HG03060 (cell line): Measurements from ENCODE around the gene DNAJC16.
A peak's percentile ranks its signal among the peaks of the same experiment; 100 is the strongest.
"Not testable (repeated sequence)": the region's sequence is repeated elsewhere in the genome, so short reads cannot be mapped to it uniquely, and the experiment has no call there.

ENCODE experiments used
- ATAC-seq: cut with Tn5 transposase; IDR thresholded peaks from one replicate; pipeline ENCODE4 v1.9.1; 2021; ENCODE audit warnings: low read depth, moderate number of reproducible peaks; ENCODE audit not compliant: unreplicated experiment

DNAJC16 gene

GRCh38 chr1:15526490-15527339 is at the start of gene DNAJC16:
TSS of gene DNAJC16 (plus strand) at chr1:15526848. CDS start at chr1:15529106, 2,258 bp downstream.
- ATAC-seq: peak; percentile 71

GRCh38 chr1:15476927-15477326 is 49.7 kb upstream of the DNAJC16 start:
- no peak for ATAC-seq

- ATAC-seq: no peak
Observed at GRCh38 chr1:15477646-15478212, 48.9 kb upstream of the DNAJC16 start.

DNA sequence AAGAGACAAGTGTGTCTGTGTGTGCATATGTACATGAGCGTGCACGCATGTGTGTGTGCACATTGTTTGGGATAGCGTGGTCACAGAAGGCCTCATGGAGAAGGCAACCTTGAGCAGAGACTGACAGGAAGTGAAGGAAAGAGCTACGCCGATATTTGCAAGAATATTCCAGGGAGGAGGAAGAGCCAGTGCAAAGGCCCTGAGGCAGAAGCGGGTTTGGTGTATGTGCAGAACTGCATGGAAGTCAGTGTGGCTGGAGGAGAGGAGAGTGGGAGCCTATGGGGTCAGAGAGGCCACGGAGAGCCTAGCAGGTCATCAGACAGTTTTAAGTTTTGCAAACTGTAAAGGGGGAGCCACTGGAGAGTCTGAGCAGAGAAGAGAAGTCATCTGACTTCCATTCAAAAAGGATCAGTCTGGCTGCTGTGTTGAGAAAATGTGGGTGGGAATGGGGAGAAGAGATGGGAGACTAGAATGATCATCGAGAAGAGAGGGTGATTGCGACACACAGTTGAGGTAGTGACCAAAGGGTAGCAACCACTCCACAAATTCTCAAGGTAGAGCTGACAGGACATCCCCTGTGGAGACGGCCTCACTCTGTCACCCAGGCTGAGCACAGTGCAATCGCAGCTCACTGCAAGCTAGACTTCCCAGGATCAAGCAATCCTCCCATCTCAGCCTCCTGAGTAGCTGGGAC is 46.8 kb upstream of the DNAJC16 start:
- no peak for ATAC-seq

GRCh38 chr1:15482455-15482854 is 44.2 kb upstream of the DNAJC16 start:
- not testable (repeated sequence) for ATAC-seq

- not testable (repeated sequence) for ATAC-seq
Observed at GRCh38 chr1:15482983-15483543, 43.6 kb upstream of the DNAJC16 start.

DNA sequence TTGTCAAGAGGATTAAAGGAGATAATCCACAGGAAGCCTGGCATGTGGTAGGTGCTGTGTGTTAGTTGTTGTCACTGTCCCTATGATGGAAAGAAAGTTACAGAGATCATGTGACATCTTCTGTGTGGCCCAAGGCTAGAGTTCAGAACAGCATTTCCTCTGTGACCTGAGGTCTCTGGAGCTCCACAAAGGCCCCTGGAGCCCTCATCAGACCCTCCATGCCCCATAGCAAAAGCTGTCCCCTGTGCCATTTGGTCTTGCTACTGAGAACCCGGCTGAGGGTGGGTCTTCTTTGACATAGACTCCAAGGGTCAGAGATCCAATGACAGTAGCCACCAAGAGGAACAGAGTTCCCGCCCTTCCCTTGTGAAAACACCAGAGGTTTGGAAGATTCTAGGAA is 42.7 kb upstream of the DNAJC16 start:
- no peak for ATAC-seq

DNA sequence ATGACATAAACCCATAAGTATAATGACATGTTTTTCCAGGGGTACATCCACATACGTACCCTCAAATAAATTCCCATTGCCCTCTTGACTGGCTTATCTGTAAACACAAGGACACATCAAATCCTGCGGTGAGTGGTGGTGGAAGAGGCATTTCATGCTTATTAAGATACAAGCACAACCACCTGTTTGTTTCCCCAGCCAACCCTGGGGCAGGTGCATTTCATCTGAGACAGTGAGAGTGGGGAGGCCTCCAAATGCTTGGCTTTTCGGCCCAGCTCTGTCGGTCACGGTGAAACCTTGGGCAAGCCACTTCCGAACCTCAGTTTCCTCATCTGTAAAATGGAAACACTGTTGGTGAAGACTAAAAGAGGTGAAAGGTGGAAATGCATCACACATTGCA is 42.2 kb upstream of the DNAJC16 start:
- not testable (repeated sequence) for ATAC-seq

DNA sequence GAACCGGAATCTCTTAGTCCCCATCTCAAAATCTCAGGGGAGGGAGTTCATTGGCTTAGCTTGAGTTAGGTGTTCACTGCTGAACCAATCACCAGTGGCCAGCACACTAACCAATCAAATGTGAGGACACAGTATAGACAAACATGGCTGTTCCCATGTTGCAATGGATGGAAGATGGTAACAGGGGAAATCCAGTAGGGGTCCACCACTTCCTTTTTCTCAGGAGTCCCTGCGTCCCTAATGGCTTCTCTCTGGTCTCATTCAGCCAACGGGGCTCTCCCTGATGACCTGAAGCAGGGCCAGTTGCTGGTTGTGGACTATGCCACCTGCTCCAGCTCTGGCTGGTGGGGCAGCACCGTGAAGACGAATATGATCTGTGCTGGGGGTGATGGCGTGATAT is 41.0 kb upstream of the DNAJC16 start:
- no peak for ATAC-seq

DNA sequence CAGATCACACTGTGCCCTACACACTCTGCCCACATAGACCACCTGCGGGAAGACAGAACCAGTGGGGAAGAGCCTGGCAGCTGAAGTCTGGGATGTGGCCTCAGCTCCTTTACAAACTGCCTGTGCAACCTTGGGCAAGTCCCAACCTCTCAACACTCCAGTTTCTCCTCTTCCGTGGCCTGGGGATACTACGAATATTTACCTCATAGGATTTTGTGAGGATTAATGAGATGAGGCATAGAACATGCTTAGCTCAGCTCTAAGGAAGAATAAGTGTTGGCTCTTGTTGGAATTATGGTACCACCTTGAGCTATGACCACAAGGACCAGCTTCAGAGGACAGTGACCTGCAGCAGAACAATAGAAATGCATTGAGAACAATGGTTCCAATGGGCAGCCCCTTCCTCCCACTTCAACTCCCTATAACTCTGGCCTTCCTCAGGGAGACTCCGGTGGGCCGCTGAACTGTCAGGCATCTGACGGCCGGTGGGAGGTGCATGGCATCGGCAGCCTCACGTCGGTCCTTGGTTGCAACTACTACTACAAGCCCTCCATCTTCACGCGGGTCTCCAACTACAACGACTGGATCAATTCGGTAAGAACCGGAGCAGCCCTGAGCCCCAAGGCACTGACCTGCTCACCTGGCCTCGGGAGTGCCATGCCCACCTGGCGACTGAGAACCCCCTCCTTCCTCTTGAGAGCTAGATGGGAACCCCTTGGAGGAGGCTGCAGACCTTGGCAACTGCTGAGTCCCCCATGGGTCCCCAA is 39.6 kb upstream of the DNAJC16 start:
- ATAC-seq: not testable (repeated sequence)

DNA sequence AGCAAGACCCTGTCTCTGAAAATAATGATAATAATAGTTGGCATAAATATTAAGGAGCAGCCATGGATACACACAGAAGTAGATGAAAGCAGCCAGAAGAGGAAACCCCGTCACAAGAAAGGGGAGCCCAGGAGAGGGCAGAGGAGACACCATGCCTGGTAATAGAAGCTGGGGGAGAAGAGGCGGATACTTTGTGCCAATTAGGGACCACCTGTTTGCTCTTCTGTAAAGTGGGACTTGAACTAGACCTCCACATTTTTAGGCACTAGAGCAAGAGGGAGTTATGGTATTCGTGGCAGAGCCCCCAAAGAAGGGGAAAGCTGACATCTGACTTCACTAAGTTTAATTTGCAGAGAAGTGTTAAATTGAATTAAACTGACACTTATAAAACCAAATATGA is 38.3 kb upstream of the DNAJC16 start:
- no peak for ATAC-seq

GRCh38 chr1:15489052-15489736 is 37.5 kb upstream of the DNAJC16 start:
- ATAC-seq: no peak

- ATAC-seq: not testable (repeated sequence)
Observed at GRCh38 chr1:15491010-15491409, 35.6 kb upstream of the DNAJC16 start.

- no peak for ATAC-seq
Observed at GRCh38 chr1:15492596-15492995, 34.1 kb upstream of the DNAJC16 start.

GRCh38 chr1:15493869-15494390 is 32.7 kb upstream of the DNAJC16 start:
- no peak for ATAC-seq

DNA sequence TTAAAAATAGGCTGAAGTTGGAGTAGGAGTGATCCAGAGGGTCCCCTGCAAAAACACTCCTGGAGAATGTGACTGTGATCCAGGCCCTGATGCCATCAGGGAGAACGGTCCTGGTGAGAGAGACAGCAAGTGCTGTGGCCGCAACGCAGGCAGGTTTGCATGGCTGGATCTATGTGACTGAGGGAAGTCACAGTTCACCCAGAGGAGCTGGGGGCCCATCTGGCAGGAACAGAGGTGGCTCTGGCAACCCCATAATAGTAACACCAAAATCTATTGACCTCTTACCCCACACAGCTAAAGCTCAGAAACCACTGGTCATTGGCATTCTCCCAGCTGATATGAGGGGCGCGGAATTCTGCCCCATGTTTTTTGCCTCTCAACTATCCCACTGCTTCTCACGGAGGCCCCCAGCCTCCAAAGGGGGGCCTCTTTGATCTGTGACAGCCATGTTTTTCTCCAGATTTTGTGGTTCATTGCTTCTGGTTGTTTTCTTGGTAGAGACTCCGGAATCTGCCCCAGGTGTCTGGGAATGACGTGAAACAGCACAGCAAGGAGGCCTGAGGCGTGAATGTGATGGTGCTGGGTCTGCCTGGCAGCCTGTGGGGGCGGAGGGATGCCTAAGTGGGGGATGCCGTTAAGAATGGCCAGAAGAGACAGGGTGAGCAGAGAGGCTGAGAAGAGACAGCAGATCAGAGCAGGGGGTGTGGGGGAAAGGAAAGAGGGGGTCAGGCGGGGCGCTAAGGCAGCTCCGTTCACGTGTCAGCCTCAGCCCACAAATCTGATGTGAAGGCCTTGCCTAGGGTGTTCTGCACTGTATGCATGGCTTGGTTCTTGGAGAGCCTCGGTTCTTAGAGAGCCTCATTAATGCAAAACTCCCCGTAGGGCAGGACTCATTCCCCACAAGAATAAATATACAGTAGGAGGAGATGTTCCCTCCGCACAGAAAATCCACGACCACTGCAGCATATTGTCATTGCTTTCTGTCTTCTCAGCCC is 26.2 kb upstream of the DNAJC16 start:
- no peak for ATAC-seq

- ATAC-seq: no peak
Observed at GRCh38 chr1:15501208-15502032, 25.2 kb upstream of the DNAJC16 start.

DNA sequence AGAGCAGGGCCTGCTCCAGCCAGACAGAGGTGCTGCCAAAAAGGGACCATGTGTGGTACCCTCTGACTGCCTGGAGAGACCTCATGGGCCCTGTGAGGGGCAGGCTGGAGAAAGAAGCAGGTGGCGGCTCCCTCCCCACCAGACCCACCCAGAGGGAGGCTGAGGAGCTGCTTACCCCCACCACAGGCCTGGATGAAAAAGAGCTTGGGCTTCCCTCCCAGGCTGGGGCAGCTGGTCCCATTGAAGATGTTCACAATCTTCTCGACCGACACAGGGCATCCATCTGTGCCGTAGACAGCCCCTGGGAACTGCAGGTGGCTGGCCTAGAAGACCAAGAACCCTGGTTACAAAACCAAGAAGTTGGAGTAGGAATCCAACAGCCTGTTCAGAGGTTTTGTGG is 22.2 kb upstream of the DNAJC16 start:
- no peak for ATAC-seq
